Astrocyte (in vitro differentiated cells and primary cell): ENCODE results near the gene ENDOV. TPM values are rescaled to one million over a fixed set of nuclear protein-coding genes. Genes with fewer than 3 reads are reported as not detected.
A peak's percentile ranks its signal among the peaks of the same experiment; 100 is the strongest.

Source experiments
- DNase-seq: peaks from one replicate; pipeline ENCODE4 v3.0.0-alpha.2; 2010; ENCODE audit warnings: low read depth
- FAIRE-seq: peaks from 2 replicates; lab custom pipeline; 2011; peaks lifted over from hg19 to GRCh38; lab: Jason Lieb, UNC
- H2AFZ ChIP-seq: 2 replicates; pipeline ENCODE4 v1.6.0; 2012; ENCODE audit warnings: low read depth, low read length, inconsistent platforms
- H3K27ac ChIP-seq: 2 replicates; pipeline ENCODE4 v1.5.1; 2011; ENCODE audit warnings: low read depth, low read length, inconsistent platforms
- H3K27me3 ChIP-seq: 2 replicates; pipeline ENCODE4 v1.6.0; 2011; ENCODE audit warnings: low read length, inconsistent platforms; ENCODE audit not compliant: insufficient read depth
- H3K36me3 ChIP-seq: 2 replicates; pipeline ENCODE4 v1.5.1; 2011; ENCODE audit warnings: low read length, inconsistent platforms; ENCODE audit not compliant: insufficient read depth
- H3K4me1 ChIP-seq: 2 replicates; pipeline ENCODE4 v1.5.1; 2011; ENCODE audit warnings: low read length, inconsistent platforms; ENCODE audit not compliant: insufficient read depth
- H3K4me2 ChIP-seq: 2 replicates; pipeline ENCODE4 v1.6.0; 2012; ENCODE audit warnings: low read length, inconsistent platforms
- H3K4me3 ChIP-seq: 2 replicates; pipeline ENCODE4 v1.5.1; 2011; ENCODE audit warnings: low read depth, mild to moderate bottlenecking, low read length, inconsistent platforms; ENCODE audit not compliant: insufficient read depth
- H3K79me2 ChIP-seq: 2 replicates; pipeline ENCODE4 v1.6.0; 2012; ENCODE audit warnings: mild to moderate bottlenecking, low read length, inconsistent platforms; ENCODE audit not compliant: insufficient read depth
- H3K9ac ChIP-seq: 2 replicates; pipeline ENCODE4 v1.6.0; 2012; ENCODE audit warnings: mild to moderate bottlenecking, low read length, inconsistent platforms
- H3K9me3 ChIP-seq: 2 replicates; pipeline ENCODE4 v1.5.1; 2012; ENCODE audit warnings: low read depth, mild to moderate bottlenecking, low read length, inconsistent platforms; ENCODE audit not compliant: insufficient read depth
- H4K20me1 ChIP-seq: 2 replicates; pipeline ENCODE4 v1.6.0; 2012; ENCODE audit warnings: low read length, inconsistent platforms; ENCODE audit not compliant: insufficient read depth
- H3K27ac Mint-ChIP-seq: one replicate; pipeline ENCODE4 v1.8.0; 2021; ENCODE audit warnings: mild to moderate bottlenecking, mixed read lengths; ENCODE audit not compliant: unreplicated experiment
- H3K27me3 Mint-ChIP-seq: one replicate; pipeline ENCODE4 v1.8.0; 2021; ENCODE audit warnings: low read depth, mixed read lengths; ENCODE audit not compliant: unreplicated experiment
- H3K36me3 Mint-ChIP-seq: one replicate; pipeline ENCODE4 v1.8.0; 2021; ENCODE audit warnings: low read depth, mixed read lengths; ENCODE audit not compliant: unreplicated experiment
- H3K4me1 Mint-ChIP-seq: one replicate; pipeline ENCODE4 v1.8.0; 2021; ENCODE audit warnings: low read depth, mixed read lengths; ENCODE audit not compliant: unreplicated experiment
- H3K4me3 Mint-ChIP-seq: one replicate; pipeline ENCODE4 v1.8.0; 2021; ENCODE audit warnings: mild to moderate bottlenecking, moderate library complexity, mixed read lengths; ENCODE audit not compliant: unreplicated experiment
- H3K9me3 Mint-ChIP-seq: one replicate; pipeline ENCODE4 v1.8.0; 2021; ENCODE audit warnings: mild to moderate bottlenecking, mixed read lengths; ENCODE audit not compliant: unreplicated experiment
- CTCF ChIP-seq: IDR thresholded peaks from 2 replicates; pipeline ENCODE4 v1.5.1; 2011; ENCODE audit warnings: low read depth, mild to moderate bottlenecking, inconsistent platforms, low read length, moderate library complexity; ENCODE audit not compliant: insufficient read depth
- EZH2 ChIP-seq: IDR thresholded peaks from 2 replicates; pipeline ENCODE4 v1.6.1; 2012; ENCODE audit warnings: mild to moderate bottlenecking, low read length, inconsistent platforms; ENCODE audit not compliant: insufficient read depth
- total RNA-seq: library from RNA; stranded (reverse); gene quantifications from 2 replicates; pipeline ENCODE4 v1.2.1, GENCODE V29; 2021

ENDOV gene
- total RNA-seq, 1 donor from 2014 or later, result 20.7 TPM

- FAIRE-seq, result no peak
- TF ChIP-seq CTCF (no peak), EZH2 (no peak)
- H3K4me3 ChIP-seq, result no peak overlapping the region
- H3K9ac ChIP-seq, result no peak overlapping the region
- peaks cover 12% of the 10 kb centered on the region for H3K4me1 Mint-ChIP-seq
- peaks cover 3% of the 10 kb centered on the region for H3K27me3 Mint-ChIP-seq
- H4K20me1 ChIP-seq, result no peaks in the 10 kb centered on the region
- H3K27ac ChIP-seq, result no peak overlapping the region
- H3K36me3 ChIP-seq, result no peaks in the 10 kb centered on the region
- peaks cover 2% of the 10 kb centered on the region for H3K36me3 Mint-ChIP-seq
- H3K79me2 ChIP-seq, result peaks cover 2% of the 10 kb centered on the region
- H3K9me3 Mint-ChIP-seq, result no peaks in the 10 kb centered on the region
- H2AFZ ChIP-seq, result no peak overlapping the region
- H3K27me3 ChIP-seq, result peaks cover 4% of the 10 kb centered on the region
- peaks cover 8% of the 10 kb centered on the region for H3K4me1 ChIP-seq
- DNase-seq, result no peak
- no peaks in the 10 kb centered on the region for H3K9me3 ChIP-seq
- H3K4me3 Mint-ChIP-seq, result no peak overlapping the region
- no peak overlapping the region for H3K27ac Mint-ChIP-seq
- no peak overlapping the region for H3K4me2 ChIP-seq
These were observed 36.3 kb downstream of the ENDOV start for GRCh38 chr17:80451104-80451775.

GRCh38 chr17:80452173-80452915, 37.4 kb downstream of the ENDOV start:
- Histone ChIP-seq H3K36me3 (no peaks in the 10 kb centered on the region), H3K4me3 (no peak overlapping the region), H3K4me1 (peaks cover 8% of the 10 kb centered on the region), H3K9ac (no peak overlapping the region), H3K4me2 (no peak overlapping the region), H4K20me1 (no peaks in the 10 kb centered on the region), H3K27me3 (peaks cover 4% of the 10 kb centered on the region), H2AFZ (no peak overlapping the region), H3K27ac (no peak overlapping the region), H3K79me2 (peaks cover 2% of the 10 kb centered on the region), H3K9me3 (no peaks in the 10 kb centered on the region)
- peak overlapping the region; percentile 26 for H3K27ac Mint-ChIP-seq
- FAIRE-seq, result no peak
- H3K4me1 Mint-ChIP-seq, result peaks cover 14% of the 10 kb centered on the region
- H3K36me3 Mint-ChIP-seq, result peaks cover 2% of the 10 kb centered on the region
- no peak overlapping the region for H3K4me3 Mint-ChIP-seq
- H3K9me3 Mint-ChIP-seq, result no peaks in the 10 kb centered on the region
- TF ChIP-seq EZH2, result no peak
- no peak for TF ChIP-seq CTCF
- no peak for DNase-seq
- H3K27me3 Mint-ChIP-seq, result peaks cover 3% of the 10 kb centered on the region
